Activated CD4-positive, alpha-beta T cell treated with anti-CD3 and anti-CD28 coated beads, Interleukin-2, amount 10 ng/mL, durations not matched to agents 24 days and 14 days (primary cell): ENCODE results near the gene C5orf15. TPM values are rescaled to one million over a fixed set of nuclear protein-coding genes. Genes with fewer than 3 reads are reported as not detected.
A peak's percentile ranks its signal among the peaks of the same experiment; 100 is the strongest.
"Not testable (repeated sequence)": the region's sequence is repeated elsewhere in the genome, so short reads cannot be mapped to it uniquely, and the experiment has no call there.

ENCODE experiments used
- DNase-seq: peaks from one replicate; pipeline ENCODE4 v3.0.0; 2022
- H3K27ac Mint-ChIP-seq: one replicate; pipeline ENCODE4 v1.8.0; 2022; ENCODE audit warnings: mild to moderate bottlenecking, mixed read lengths
- H3K27me3 Mint-ChIP-seq: one replicate; pipeline ENCODE4 v1.8.0; 2022; ENCODE audit warnings: mixed read lengths
- H3K36me3 Mint-ChIP-seq: one replicate; pipeline ENCODE4 v1.8.0; 2022; ENCODE audit warnings: low read depth, mild to moderate bottlenecking, mixed read lengths
- H3K4me1 Mint-ChIP-seq: one replicate; pipeline ENCODE4 v1.8.0; 2021; ENCODE audit warnings: mixed read lengths
- H3K4me3 Mint-ChIP-seq: one replicate; pipeline ENCODE4 v1.8.0; 2022; ENCODE audit warnings: mild to moderate bottlenecking, moderate library complexity, mixed read lengths
- H3K9me3 Mint-ChIP-seq: one replicate; pipeline ENCODE4 v1.8.0; 2021; ENCODE audit warnings: mixed read lengths
- intact Hi-C: fragments of 100-400 bp; cut with micrococcal nuclease; formaldehyde crosslinking; loops from one replicate; pipeline ENCODE4 v1.15.1; 2023
- total RNA-seq: library from RNA; stranded (reverse); gene quantifications from 2 replicates; pipeline ENCODE4 v1.2.3, GENCODE V29; 2022

Gene C5orf15
- total RNA-seq, 1 donor from 2014 or later: 45.0 TPM

DNA sequence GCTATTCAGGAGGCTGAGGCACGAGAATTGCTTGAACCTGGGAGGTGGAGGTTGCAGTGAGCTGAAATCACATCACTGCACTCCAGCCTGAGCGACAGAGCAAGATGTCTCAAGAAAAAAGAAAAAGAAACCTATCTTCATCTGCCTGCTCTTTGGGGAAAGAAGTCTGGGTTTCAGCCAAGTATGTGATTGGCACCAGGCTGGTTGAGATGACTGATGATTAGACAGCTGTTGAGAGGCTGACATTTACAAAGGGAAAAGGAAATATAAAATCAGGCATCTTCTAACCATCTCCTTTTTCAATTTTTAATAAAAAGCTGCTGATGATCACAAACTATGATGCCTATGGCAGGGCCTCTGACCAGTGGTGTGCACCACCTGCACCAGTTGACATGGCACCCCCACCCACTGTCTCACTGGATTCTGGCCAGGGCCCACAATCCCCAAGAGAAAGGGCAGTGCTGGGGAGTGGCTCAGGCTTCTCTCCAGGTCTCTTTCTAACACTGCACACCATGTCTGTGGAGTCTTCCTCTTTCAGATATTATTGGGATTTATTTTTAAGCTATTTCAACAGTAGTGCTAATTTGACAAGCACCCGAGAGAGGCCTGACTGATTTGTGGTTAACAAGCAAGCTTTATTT, 17.2 kb upstream of the C5orf15 start:
- intact Hi-C loops: no loop called here
- H3K4me1 Mint-ChIP-seq: peaks cover 10% of the 10 kb centered on the region
- no peaks in the 10 kb centered on the region for H3K27me3 Mint-ChIP-seq
- H3K36me3 Mint-ChIP-seq: peaks cover 68% of the 10 kb centered on the region
- no peak overlapping the region for H3K27ac Mint-ChIP-seq
- H3K9me3 Mint-ChIP-seq: no peaks in the 10 kb centered on the region
- no peak for DNase-seq
- no peak overlapping the region for H3K4me3 Mint-ChIP-seq

DNA sequence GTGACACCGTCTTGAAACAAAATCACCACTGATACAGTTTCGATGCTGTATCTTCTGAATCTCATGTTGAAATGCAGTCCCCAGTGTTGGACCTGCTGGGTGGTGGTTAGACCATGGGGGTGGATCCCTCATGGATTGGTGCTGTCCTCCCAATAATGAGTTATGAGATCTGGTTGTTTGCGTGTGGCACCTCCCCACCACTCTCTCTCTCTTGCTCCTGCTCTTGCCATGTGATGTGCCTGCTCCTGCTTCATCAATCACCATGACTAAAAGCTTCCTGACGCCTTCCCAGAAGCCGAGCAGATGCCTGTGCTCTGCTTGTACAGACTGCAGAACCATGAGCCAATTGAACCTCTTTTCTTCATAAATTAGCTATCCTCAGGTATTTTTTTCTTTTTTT, 15.2 kb upstream of the C5orf15 start:
- Mint-ChIP-seq H3K9me3 (no peaks in the 10 kb centered on the region), H3K36me3 (peaks cover 64% of the 10 kb centered on the region), H3K27me3 (no peaks in the 10 kb centered on the region), H3K27ac (peak overlapping the region; percentile 7), H3K4me3 (no peak overlapping the region), H3K4me1 (peaks cover 15% of the 10 kb centered on the region)
- DNase-seq: no peak
- intact Hi-C loops: no loop called here

DNA sequence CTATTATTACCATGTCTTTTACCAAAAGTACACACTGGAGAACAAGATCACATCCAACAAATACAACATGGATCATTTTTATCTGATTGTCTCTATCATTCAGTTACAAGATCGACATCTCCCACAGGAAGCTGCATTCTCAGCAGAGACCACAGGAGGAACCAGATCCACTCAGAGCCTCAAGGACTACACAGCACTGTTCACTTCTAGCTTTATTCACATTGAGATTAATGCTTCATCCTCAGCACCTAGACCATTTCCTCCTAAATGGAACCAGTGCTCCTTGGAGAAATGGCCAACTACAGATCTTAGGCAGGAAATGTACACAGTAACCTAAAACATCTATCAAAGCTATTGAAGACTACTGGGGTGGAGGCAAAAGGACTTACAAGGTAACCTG, 13.3 kb upstream of the C5orf15 start:
- H3K27ac Mint-ChIP-seq: peak overlapping the region; percentile 65
- no peaks in the 10 kb centered on the region for H3K9me3 Mint-ChIP-seq
- no peak overlapping the region for H3K4me3 Mint-ChIP-seq
- peaks cover 65% of the 10 kb centered on the region for H3K36me3 Mint-ChIP-seq
- no peaks in the 10 kb centered on the region for H3K27me3 Mint-ChIP-seq
- DNase-seq: no peak
- intact Hi-C loops: no loop called here
- H3K4me1 Mint-ChIP-seq: peaks cover 25% of the 10 kb centered on the region

DNA sequence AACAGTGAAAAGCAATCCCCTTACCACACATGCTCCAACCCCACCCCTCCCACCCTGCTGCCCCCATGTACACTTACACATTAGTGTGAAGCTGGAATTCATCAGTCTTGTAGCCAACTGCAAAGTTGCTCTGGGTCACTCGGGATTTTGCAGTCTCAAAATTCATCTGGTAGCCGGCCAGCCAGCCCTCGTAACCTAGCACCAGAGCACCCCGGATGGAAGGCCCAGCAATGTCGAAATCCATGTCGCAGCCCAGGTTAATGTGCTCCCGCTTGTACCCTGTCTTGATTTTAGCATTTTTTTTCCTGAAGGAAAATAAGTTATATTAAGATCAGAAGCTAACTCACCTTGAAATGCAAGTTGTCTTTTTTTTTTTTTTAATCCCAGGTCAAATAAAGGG, 12.2 kb upstream of the C5orf15 start:
- Mint-ChIP-seq H3K4me3 (no peak overlapping the region), H3K27ac (no peak overlapping the region), H3K27me3 (no peaks in the 10 kb centered on the region), H3K4me1 (peaks cover 28% of the 10 kb centered on the region), H3K36me3 (peaks cover 65% of the 10 kb centered on the region), H3K9me3 (no peaks in the 10 kb centered on the region)
- no peak for DNase-seq
- intact Hi-C loops: no loop called here

DNA sequence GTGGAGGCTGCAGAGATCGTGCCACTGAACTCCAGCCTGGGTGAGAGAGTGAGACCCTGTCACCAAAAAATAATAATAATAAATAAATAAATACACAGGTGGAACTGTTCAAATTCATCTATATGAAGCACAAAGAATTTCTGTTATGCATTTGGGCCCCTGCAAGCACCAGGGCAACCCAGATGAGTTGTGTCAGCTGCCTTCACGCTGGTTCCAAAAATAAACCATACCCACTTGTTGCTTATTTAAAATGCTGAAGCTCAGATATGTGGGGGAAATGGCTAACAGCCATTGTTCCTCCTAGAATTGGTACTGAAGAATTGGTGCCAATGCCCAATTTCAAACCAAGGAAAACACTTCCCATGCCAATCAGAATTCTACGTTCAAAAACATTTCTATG, 10.5 kb upstream of the C5orf15 start:
- H3K4me1 Mint-ChIP-seq: peaks cover 27% of the 10 kb centered on the region
- peaks cover 68% of the 10 kb centered on the region for H3K36me3 Mint-ChIP-seq
- intact Hi-C loops: no loop called here
- no peaks in the 10 kb centered on the region for H3K27me3 Mint-ChIP-seq
- H3K9me3 Mint-ChIP-seq: no peaks in the 10 kb centered on the region
- H3K4me3 Mint-ChIP-seq: no peak overlapping the region
- no peak for DNase-seq
- no peak overlapping the region for H3K27ac Mint-ChIP-seq

DNA sequence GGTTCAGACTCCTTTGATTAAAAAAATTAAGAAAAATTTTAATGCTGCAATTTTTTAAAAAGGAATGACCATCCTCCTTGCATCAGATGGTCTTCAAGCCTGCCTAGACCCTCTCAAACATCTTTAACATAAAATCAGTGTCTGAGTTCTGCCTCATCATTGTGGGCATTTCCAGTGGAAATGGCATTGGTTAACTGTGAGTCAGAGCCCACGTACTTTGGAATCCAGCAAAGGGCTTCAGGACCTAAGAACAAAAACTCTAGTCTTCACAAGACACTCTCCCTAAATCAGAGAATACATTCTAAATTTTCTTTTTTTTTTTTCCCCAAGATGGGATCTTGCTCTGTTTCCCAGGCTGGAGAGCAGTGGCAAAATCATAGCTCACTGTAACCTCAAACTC, 9.4 kb upstream of the C5orf15 start:
- H3K4me3 Mint-ChIP-seq: no peak overlapping the region
- peak overlapping the region; percentile 65 for H3K27ac Mint-ChIP-seq
- no peak for DNase-seq
- peaks cover 72% of the 10 kb centered on the region for H3K36me3 Mint-ChIP-seq
- H3K27me3 Mint-ChIP-seq: no peaks in the 10 kb centered on the region
- intact Hi-C loops: no loop called here
- H3K4me1 Mint-ChIP-seq: peaks cover 25% of the 10 kb centered on the region
- no peaks in the 10 kb centered on the region for H3K9me3 Mint-ChIP-seq

DNA sequence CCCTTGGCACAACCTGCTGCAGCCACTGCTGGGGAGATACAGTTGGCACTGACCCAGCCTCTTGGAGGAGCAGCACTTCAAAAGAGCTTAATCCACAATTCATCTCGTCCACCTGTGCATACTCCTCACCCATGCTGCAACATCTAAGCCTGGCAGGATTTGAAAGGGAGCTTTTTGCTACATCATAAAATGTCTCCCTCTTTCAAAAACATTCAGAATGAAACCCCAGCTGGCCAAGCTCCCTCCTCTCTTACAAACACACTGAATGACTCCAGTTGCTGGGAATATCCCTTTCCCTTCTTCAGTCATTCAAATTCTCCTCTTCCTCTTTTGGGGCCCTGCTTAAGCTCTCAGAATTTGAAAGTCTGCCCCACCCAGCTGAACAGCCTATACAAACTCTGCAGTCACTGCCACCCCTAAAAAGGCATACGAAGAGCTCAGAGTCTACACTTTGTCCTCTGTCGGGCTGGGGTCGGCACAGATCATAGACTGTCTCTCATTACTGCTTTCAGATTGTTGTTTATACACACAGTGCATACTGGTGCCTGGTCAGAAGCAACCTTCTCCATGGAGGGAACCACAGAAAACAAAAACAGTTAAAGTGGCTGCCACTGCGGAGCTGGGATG, 8.8 kb upstream of the C5orf15 start:
- Mint-ChIP-seq H3K4me1 (peaks cover 25% of the 10 kb centered on the region), H3K27me3 (no peaks in the 10 kb centered on the region), H3K27ac (peak overlapping the region; percentile 72), H3K36me3 (peaks cover 70% of the 10 kb centered on the region), H3K9me3 (no peaks in the 10 kb centered on the region), H3K4me3 (no peak overlapping the region)
- intact Hi-C loops: no loop called here
- no peak for DNase-seq

DNA sequence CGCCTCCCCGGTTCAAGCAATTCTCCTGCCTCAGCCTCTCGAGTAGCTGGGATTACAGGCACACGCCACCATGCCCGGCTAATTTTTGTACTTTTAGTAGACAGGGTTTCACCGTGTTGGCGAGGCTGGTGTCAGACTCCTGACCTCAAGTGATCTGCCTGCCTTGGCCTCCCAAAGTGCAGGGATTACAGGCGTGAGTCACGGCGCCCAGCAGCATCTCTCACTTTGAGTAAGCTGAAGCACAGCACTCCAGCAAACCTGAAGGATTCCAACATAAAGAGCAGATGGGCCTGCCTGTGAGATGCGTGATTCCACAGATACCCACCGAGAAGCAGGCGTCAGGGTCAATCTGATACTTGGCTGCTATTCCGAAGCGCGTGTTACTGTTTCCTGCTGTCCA, 7.1 kb upstream of the C5orf15 start:
- H3K4me3 Mint-ChIP-seq, intact Hi-C loops, H3K27me3 Mint-ChIP-seq, H3K9me3 Mint-ChIP-seq, DNase-seq: not testable (repeated sequence)
- H3K27ac Mint-ChIP-seq: peak overlapping the region; percentile 80
- H3K36me3 Mint-ChIP-seq: peaks cover 68% of the 10 kb centered on the region
- peaks cover 20% of the 10 kb centered on the region for H3K4me1 Mint-ChIP-seq

DNA sequence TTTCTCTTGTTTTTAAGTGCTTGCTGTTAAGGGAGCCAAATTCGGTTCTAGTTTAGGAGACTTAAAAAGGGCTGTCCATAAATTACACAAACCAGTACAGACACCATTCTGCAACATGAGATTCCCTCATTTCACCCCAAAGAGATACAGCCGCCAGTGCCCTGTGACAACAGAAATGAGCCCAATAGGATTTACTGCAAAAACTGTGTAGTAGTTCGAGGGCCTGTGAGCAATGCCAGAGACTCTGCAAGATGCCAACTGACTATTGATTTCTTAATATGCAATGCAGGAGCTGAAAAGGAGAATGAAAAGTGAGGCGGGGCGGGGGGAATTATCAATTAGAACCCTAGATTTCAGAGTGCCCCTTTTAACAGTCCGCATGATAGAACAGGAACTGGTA, 5.7 kb upstream of the C5orf15 start:
- Mint-ChIP-seq H3K4me3 (no peak overlapping the region), H3K27ac (no peak overlapping the region), H3K4me1 (peaks cover 24% of the 10 kb centered on the region), H3K27me3 (no peaks in the 10 kb centered on the region), H3K9me3 (no peaks in the 10 kb centered on the region), H3K36me3 (peaks cover 68% of the 10 kb centered on the region)
- intact Hi-C loops: no loop called here
- DNase-seq: no peak

DNA sequence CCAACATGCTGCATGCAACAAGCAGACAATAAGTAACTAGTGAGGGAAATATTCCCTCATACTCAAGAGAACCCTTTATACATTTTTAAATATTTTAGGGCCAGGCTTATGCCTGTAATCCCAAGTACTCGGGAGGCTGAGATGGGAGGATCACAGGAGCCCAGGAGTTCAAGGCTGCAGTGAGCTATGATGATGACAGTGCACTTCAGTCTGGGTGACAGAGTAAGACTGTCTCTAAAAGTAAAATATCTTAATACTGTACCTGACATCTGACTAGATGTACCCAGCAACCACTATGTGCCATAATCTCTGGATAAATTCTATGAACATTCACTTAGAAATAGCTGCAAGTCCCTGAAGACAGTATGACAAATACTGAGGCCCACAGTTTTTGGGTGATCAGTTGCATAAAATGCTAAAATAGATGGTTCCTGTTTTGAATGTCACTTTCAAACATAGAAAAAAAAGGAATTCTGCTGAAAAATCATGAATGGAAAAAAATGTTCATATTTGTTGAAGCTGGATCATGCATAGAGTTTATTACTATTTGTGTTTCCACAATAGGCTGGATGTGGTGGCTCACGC, 2.0 kb upstream of the C5orf15 start:
- Mint-ChIP-seq H3K36me3 (peaks cover 59% of the 10 kb centered on the region), H3K27me3 (no peaks in the 10 kb centered on the region), H3K4me3 (peak overlapping the region; percentile 98), H3K9me3 (no peaks in the 10 kb centered on the region), H3K27ac (peak overlapping the region; percentile 68), H3K4me1 (peaks cover 30% of the 10 kb centered on the region)
- intact Hi-C loops: no loop called here
- no peak for DNase-seq

DNA sequence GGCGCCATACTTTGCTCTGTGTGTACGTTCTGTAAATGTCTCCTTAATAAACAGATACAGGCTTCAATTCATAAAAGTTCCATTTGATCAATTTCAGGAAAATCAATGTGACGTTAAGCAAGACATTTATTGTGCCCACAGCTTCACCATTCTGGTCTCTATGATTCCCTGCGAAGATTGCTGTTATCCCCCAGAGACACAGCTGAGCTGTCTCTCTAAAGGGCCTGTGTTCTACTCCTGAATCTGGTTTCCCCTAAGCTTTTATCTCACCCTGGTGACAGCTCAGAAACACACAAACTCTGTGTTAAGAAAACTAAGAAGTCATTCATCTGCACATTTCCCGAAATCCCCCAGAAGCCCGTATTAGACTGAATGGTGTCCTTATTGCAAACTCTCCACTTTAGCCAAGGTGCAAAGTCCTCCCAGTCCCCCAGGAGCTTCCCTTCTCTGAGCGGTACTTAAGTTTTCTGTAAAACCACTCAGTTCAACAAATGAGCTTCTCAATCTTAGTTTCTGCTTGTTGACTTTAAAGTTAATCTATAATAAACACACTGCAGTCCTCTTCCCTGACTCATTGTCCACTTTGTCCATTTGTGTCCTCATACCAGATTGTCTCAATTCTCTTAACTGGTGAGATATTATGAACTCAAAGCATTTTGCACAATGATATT, 1.4 kb upstream of the C5orf15 start:
- Mint-ChIP-seq H3K36me3 (peaks cover 54% of the 10 kb centered on the region), H3K9me3 (no peaks in the 10 kb centered on the region), H3K4me3 (peak overlapping the region; percentile 98), H3K4me1 (peaks cover 35% of the 10 kb centered on the region), H3K27me3 (no peaks in the 10 kb centered on the region), H3K27ac (peak overlapping the region; percentile 68)
- no peak for DNase-seq
- intact Hi-C loops: no loop called here

DNA sequence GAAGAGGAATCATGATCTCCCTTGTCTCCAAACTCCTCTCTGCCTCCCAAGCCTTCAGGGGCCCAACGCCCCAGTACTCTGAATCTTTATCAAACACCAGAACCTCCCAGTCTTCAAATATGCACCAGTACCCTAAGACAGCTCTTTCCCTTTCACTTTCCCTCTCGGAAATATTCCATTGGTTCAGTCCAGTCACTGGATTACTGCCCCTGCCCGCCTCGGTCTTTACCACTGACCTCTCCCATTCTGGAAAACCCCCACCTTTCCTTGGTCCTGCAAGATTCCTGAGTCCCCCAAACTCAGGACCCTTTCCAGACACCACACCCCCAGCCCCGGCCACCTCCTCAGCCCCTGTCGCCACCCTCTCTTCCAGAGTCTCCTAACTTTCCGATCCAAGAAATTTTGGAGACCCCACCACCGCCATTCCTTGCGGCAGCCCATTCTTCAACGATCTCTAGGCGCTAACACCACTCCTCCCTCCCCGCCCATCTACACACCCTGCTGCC, 674 bp downstream of the C5orf15 start:
- peak; percentile 76 for DNase-seq
- Mint-ChIP-seq H3K27me3 (no peaks in the 10 kb centered on the region), H3K4me3 (peak overlapping the region; percentile 98), H3K9me3 (no peaks in the 10 kb centered on the region), H3K36me3 (peaks cover 45% of the 10 kb centered on the region), H3K27ac (peak overlapping the region; percentile 95), H3K4me1 (peaks cover 48% of the 10 kb centered on the region)
- intact Hi-C loops: loop anchor here (1.0 kb wide), 2 partner anchors 37 to 259 kb away; partner anchors contain the start of genes PPP2CA and VDAC1

DNA sequence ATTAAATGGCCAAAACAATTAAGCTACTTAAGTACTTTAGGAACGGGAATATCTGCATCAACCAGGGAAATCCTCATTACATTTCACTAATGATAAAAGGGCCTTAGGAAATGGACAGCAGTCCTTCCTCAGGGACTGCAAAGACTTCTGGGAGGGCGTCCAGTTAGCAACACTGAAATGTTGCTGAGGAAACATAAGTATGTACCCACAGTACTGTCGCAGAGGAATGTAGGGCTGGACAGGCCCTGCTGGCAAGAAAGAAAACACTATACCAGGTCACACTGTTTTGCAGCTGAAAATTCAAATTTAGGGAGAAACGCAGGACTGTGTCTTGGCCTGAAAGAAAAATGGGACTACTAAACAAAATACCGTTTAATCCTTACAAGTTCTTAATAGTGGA, 1.3 kb downstream of the C5orf15 start:
- peak overlapping the region; percentile 98 for H3K4me3 Mint-ChIP-seq
- peaks cover 54% of the 10 kb centered on the region for H3K4me1 Mint-ChIP-seq
- H3K27me3 Mint-ChIP-seq: no peaks in the 10 kb centered on the region
- DNase-seq: no peak
- H3K36me3 Mint-ChIP-seq: peaks cover 48% of the 10 kb centered on the region
- peak overlapping the region; percentile 95 for H3K27ac Mint-ChIP-seq
- H3K9me3 Mint-ChIP-seq: no peaks in the 10 kb centered on the region
- intact Hi-C loops: no loop called here

DNA sequence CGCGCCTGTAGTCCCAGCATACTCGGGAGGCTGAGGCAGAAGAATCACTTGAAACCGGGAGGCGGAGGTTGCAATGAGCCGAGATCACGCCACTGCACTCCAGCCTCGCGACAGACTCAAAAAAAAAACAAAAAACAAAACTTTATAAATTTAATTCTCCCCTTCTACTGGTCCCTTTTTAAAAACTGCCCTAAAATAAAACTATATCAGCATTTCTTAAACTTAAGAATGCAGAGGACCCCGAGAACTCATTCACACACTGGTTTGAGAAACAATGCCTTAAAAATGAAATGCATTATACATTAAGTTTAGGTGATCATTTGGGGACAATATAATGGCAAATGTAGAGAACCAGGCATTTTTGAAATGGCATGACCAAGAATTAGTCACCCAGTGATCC, 2.3 kb downstream of the C5orf15 start:
- peaks cover 41% of the 10 kb centered on the region for H3K36me3 Mint-ChIP-seq
- H3K27ac Mint-ChIP-seq: no peak overlapping the region
- no peak for DNase-seq
- H3K4me3 Mint-ChIP-seq: no peak overlapping the region
- no peaks in the 10 kb centered on the region for H3K27me3 Mint-ChIP-seq
- no peaks in the 10 kb centered on the region for H3K9me3 Mint-ChIP-seq
- intact Hi-C loops: no loop called here
- H3K4me1 Mint-ChIP-seq: peaks cover 55% of the 10 kb centered on the region
